ENCODE measurements around the gene INTS14. TPM values are rescaled to one million over a fixed set of nuclear protein-coding genes. Genes with fewer than 3 reads are reported as not detected.

Gene INTS14
- total and polyA plus RNA-seq, 3 donors from 2014 or later, result 41.7 to 71.0 (median 65.7) TPM

GRCh38 chr15:65642594-65642993 lies 31.7 kb upstream of the INTS14 start:
- Histone ChIP-seq H3K9me3 (no peaks in the 10 kb centered on the region), H3K27ac (no peak overlapping the region), H3K4me1 (peaks cover 4% of the 10 kb centered on the region), H3K27me3 (no peaks in the 10 kb centered on the region), H3K36me3 (ENCODE audit: low read depth, missing control alignments) (no peaks in the 10 kb centered on the region), H3K4me3 (no peak overlapping the region)
- DNase-seq, result no peak
- TF ChIP-seq CTCF (IDR thresholded peaks at IDR 0.05) (no peak), POLR2A (IDR thresholded peaks at IDR 0.05) (no peak)
- intact Hi-C loops (cut with DNase I; ENCODE audit: low total_unique reads), result no loop called here
- WGBS, 2 donors, result 68 to 88% methylated on average over 6 of the region's 6 CpGs

GRCh38 chr15:65641768-65642475 lies 31.0 kb upstream of the INTS14 start:
- H3K36me3 ChIP-seq (ENCODE audit: low read depth, missing control alignments), result no peaks in the 10 kb centered on the region
- no peak for DNase-seq
- TF ChIP-seq CTCF (IDR thresholded peaks at IDR 0.05) (no peak), POLR2A (IDR thresholded peaks at IDR 0.05) (no peak)
- H3K4me3 ChIP-seq, result no peak overlapping the region
- intact Hi-C loops (cut with DNase I; ENCODE audit: low total_unique reads), result no loop called here
- no peaks in the 10 kb centered on the region for H3K27me3 ChIP-seq
- peaks cover 4% of the 10 kb centered on the region for H3K4me1 ChIP-seq
- WGBS, 2 donors, result 72 to 76% methylated on average over 6 of the region's 6 CpGs
- no peak overlapping the region for H3K27ac ChIP-seq
- H3K9me3 ChIP-seq, result no peaks in the 10 kb centered on the region

- Histone ChIP-seq H3K4me1 (peaks cover 4% of the 10 kb centered on the region), H3K4me3 (no peak overlapping the region), H3K9me3 (no peaks in the 10 kb centered on the region), H3K36me3 (ENCODE audit: low read depth, missing control alignments) (no peaks in the 10 kb centered on the region), H3K27ac (no peak overlapping the region), H3K27me3 (no peaks in the 10 kb centered on the region)
- TF ChIP-seq POLR2A (IDR thresholded peaks at IDR 0.05) (no peak), CTCF (IDR thresholded peaks at IDR 0.05) (no peak)
- no peak for DNase-seq
- intact Hi-C loops (cut with DNase I; ENCODE audit: low total_unique reads), result no loop called here
- WGBS, 2 donors, result 43 to 61% methylated on average over 6 of the region's 6 CpGs
Observed at GRCh38 chr15:65639509-65639908, 28.6 kb upstream of the INTS14 start.

GRCh38 chr15:65638681-65639089 lies 27.8 kb upstream of the INTS14 start:
- Histone ChIP-seq H3K27me3 (no peaks in the 10 kb centered on the region), H3K4me3 (no peak overlapping the region), H3K4me1 (peaks cover 4% of the 10 kb centered on the region), H3K36me3 (ENCODE audit: low read depth, missing control alignments) (no peaks in the 10 kb centered on the region), H3K27ac (no peak overlapping the region), H3K9me3 (no peaks in the 10 kb centered on the region)
- DNase-seq, result peak; percentile 32
- WGBS, 2 donors, result 23 to 32% methylated on average over 3 of the region's 3 CpGs
- TF ChIP-seq POLR2A (IDR thresholded peaks at IDR 0.05), result no peak
- TF ChIP-seq CTCF (IDR thresholded peaks at IDR 0.05), result peak; percentile 72 to 81 (median 77)
- intact Hi-C loops (cut with DNase I; ENCODE audit: low total_unique reads), result no loop called here

- H3K4me1 ChIP-seq, result peaks cover 4% of the 10 kb centered on the region
- WGBS, 2 donors, result 83 to 91% methylated on average over 5 of the region's 5 CpGs
- no peak overlapping the region for H3K27ac ChIP-seq
- no peak for TF ChIP-seq CTCF (IDR thresholded peaks at IDR 0.05)
- no peak for TF ChIP-seq POLR2A (IDR thresholded peaks at IDR 0.05)
- H3K27me3 ChIP-seq, result no peaks in the 10 kb centered on the region
- H3K4me3 ChIP-seq, result no peak overlapping the region
- no peaks in the 10 kb centered on the region for H3K36me3 ChIP-seq (ENCODE audit: low read depth, missing control alignments)
- intact Hi-C loops (cut with DNase I; ENCODE audit: low total_unique reads), result no loop called here
- H3K9me3 ChIP-seq, result no peaks in the 10 kb centered on the region
- DNase-seq, result no peak
Observed at GRCh38 chr15:65638109-65638508, 27.2 kb upstream of the INTS14 start.

All from testis (tissue), 3 donors.